Measurements from ENCODE around the gene DKKL1. TPM values are rescaled to one million over a fixed set of nuclear protein-coding genes. Genes with fewer than 3 reads are reported as not detected.
A peak's percentile ranks its signal among the peaks of the same experiment; 100 is the strongest.

The DKKL1 gene
- total RNA-seq, 1 experiment from 2014 or later: 1.0 TPM

DNA sequence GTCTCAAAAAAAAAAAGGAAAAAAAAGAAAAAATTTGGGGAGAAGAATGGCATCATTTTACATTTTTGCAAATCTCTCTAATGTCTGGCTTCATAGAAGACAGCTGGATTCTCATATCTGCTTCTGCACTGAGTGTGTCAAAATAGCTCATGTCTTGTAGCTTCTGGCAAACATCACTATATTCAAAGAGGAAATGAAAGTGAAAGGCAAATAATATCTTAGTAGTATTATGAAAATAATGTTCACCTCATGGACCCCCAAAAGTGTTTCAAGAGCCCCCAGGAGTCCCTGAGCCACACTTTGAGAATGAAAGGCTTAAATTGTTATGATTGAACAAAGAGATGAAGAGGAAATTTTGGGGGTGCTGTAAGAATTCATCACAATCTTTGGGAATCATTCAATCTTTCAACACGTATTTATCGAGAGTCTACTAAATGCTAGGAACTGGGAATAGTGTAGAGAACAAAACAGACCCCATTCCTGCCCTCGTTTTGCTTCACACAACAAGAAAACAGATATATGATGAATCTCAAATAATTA, 37.4 kb upstream of the DKKL1 start (continued):
- no peak for TF ChIP-seq TCF7L2 (IDR thresholded peaks at IDR 0.05; ENCODE audit: borderline replicate concordance, extremely low read depth, insufficient read depth, insufficient read length)

- CTCF ChIA-PET: interaction anchor here (0.6 to 1.4 kb wide), 5 partner anchors 10 to 103 kb away, joined by 3 to 7 read pairs (median 4); no protein-coding TSS in a partner anchor
- Histone ChIP-seq H3K79me2 (ENCODE audit: insufficient read depth, low read length) (no peaks in the 10 kb centered on the region), H3K4me3 (replicated peaks in 1 of 2; ENCODE audit: low read depth in 1 of 2, low read length in 2 of 2) (no peak overlapping the region), H3K27me3 (ENCODE audit: insufficient read depth, low read length) (no peaks in the 10 kb centered on the region), H3K4me1 (ENCODE audit: control insufficient read depth in 1 of 2, insufficient read depth in 2 of 2, low read length in 2 of 2) (no peaks in the 10 kb centered on the region), H3K9me2 (ENCODE audit: insufficient read depth) (no peaks in the 10 kb centered on the region), H2AFZ (ENCODE audit: low read depth, low read length, poor library complexity, severe bottlenecking) (no peak overlapping the region), H3K9me3 (ENCODE audit: control insufficient read depth in 1 of 2, insufficient read depth in 1 of 2, low read depth in 1 of 2, low read length in 2 of 2) (0 out of 4 replicates have a peak, but pooled peaks cover 0 to under 1% of the 10 kb centered on the region in 2 experiments), H3K9ac (ENCODE audit: low read length) (no peak overlapping the region), H3K27ac (ENCODE audit: low read depth, low read length) (no peak overlapping the region), H3K4me2 (ENCODE audit: low read length) (no peak overlapping the region), H4K20me1 (ENCODE audit: insufficient read depth) (no peaks in the 10 kb centered on the region), H3K36me3 (ENCODE audit: control insufficient read depth in 1 of 2, insufficient read depth in 2 of 2, low read length in 2 of 2) (peaks cover 0 to 4% of the 10 kb centered on the region in 2 experiments; a peak in 1 of 4 replicates)
- intact Hi-C loops (cut with micrococcal nuclease): loop anchor here (5.0 kb wide), 1 partner anchor 56 kb away; no protein-coding TSS in a partner anchor
- DNase-seq (ENCODE audit: low read depth, low spot score) (peak; percentile 19), ATAC-seq (peak; percentile 72)
- POLR2A ChIA-PET: no interaction called here
- BruUV-seq (replicated peaks): no TSS peak
- TF ChIP-seq, protein P1, sequence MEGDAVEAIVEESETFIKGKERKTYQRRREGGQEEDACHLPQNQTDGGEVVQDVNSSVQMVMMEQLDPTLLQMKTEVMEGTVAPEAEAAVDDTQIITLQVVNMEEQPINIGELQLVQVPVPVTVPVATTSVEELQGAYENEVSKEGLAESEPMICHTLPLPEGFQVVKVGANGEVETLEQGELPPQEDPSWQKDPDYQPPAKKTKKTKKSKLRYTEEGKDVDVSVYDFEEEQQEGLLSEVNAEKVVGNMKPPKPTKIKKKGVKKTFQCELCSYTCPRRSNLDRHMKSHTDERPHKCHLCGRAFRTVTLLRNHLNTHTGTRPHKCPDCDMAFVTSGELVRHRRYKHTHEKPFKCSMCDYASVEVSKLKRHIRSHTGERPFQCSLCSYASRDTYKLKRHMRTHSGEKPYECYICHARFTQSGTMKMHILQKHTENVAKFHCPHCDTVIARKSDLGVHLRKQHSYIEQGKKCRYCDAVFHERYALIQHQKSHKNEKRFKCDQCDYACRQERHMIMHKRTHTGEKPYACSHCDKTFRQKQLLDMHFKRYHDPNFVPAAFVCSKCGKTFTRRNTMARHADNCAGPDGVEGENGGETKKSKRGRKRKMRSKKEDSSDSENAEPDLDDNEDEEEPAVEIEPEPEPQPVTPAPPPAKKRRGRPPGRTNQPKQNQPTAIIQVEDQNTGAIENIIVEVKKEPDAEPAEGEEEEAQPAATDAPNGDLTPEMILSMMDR (IDR thresholded peaks at IDR 0.05 in 2 of 3, conservative IDR thresholded peaks at IDR 0.05 in 1 of 3; ENCODE audit: borderline replicate concordance in 1 of 3, insufficient read depth in 1 of 3, low read depth in 2 of 3, low read length in 2 of 3): peak; percentile 37 to 82 (median 76); a peak in 5 of 6 replicates
- peak; percentile 41 for TF ChIP-seq RAD21 (IDR thresholded peaks at IDR 0.05; ENCODE audit: low read depth)
- TF ChIP-seq SRF (IDR thresholded peaks at IDR 0.05; ENCODE audit: low read depth): no peak
- RAD21 ChIA-PET (ENCODE audit: low non-redundant PET in 1 of 2, low total read pairs in 2 of 2, uncharacterized antibody in 2 of 2, unreplicated experiment in 2 of 2): no interaction called here
Observed at GRCh38 chr19:49327878-49328544, 35.7 kb upstream of the DKKL1 start.
